ENCODE results near the gene TPD52L1.

DNA sequence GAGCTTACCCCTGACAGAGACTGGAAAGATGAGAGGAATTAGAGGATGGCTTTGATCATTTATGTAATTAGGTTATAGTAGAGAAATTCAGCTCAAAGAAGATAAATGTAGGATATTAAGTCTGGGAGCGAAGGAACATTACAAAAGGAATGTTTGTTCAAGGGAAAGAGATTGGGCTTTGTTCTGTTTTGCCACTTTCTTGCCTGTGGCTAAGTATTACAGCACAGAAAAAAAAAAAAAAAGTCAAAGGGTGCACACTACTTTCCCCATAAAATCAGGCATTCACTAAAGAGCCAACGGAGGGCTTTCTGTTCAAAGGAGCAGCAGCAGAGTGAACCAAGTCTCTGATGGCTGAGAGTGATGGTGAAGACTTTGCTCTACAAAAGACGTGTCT, 153.2 kb downstream of the TPD52L1 start:
- no peak for TF ChIP-seq ZNF501 (CRISPR knock-in tag; IDR thresholded peaks at IDR 0.05)
- TF ChIP-seq CEBPB (IDR thresholded peaks at IDR 0.05; ENCODE audit: borderline replicate concordance, low read depth, low read length) = no peak
- TF ChIP-seq ZFP36 (IDR thresholded peaks at IDR 0.05; ENCODE audit: borderline replicate concordance, low read depth, low read length, partially characterized antibody) = no peak
- no peak for TF ChIP-seq GATA4 (IDR thresholded peaks at IDR 0.05; ENCODE audit: borderline replicate concordance, low read depth)
- no peak for TF ChIP-seq POLR2A (IDR thresholded peaks at IDR 0.05; ENCODE audit: insufficient read depth in 1 of 2, low read depth in 2 of 2, low read length in 2 of 2)
